Bronchial smooth muscle cell (primary cell): Measurements from ENCODE around the gene RTL5. TPM values are rescaled to one million over a fixed set of nuclear protein-coding genes. Genes with fewer than 3 reads are reported as not detected.

Experiments used
- total RNA-seq: library from RNA; depleted of rRNA; stranded (reverse); fragments of >200 nt; gene quantifications from 2 replicates; pipeline ENCODE4 v1.2.1, GENCODE V29; 2014

RTL5 gene
- total RNA-seq = 3.2 and 5.1 TPM in 2 replicates

GRCh38 chrX:72131317-72132294 is at the start of gene RTL5:
RTL5 (minus strand) TSS chrX:72131915.

Other genes with a start within 250 kb of the RTL5 start
- gene NHSL2, start 221.1 kb downstream of the RTL5 start, total RNA-seq = 0.52 and 9.5 TPM in 2 replicates
- 14.5 and 17.1 TPM in 2 replicates for gene PIN4, start 49.8 kb upstream of the RTL5 start, total RNA-seq
- 0.09 and 0.47 TPM in 2 replicates for gene ERCC6L, start 107.1 kb upstream of the RTL5 start, total RNA-seq
- gene RPS4X, start 145.3 kb upstream of the RTL5 start, total RNA-seq = 739 and 894 TPM in 2 replicates
- gene CITED1, start 174.0 kb upstream of the RTL5 start, total RNA-seq = not detected in 2 replicates